ENCODE measurements around the gene MAJIN. TPM values are rescaled to one million over a fixed set of nuclear protein-coding genes. Genes with fewer than 3 reads are reported as not detected.

MAJIN gene
- total and polyA plus RNA-seq, 9 of the 15 experiments (the other 6 are each of a cell fraction or from before 2014, with no cell fraction given) = 0.17 to 0.83 (median 0.24) TPM; not detected in 2

DNA sequence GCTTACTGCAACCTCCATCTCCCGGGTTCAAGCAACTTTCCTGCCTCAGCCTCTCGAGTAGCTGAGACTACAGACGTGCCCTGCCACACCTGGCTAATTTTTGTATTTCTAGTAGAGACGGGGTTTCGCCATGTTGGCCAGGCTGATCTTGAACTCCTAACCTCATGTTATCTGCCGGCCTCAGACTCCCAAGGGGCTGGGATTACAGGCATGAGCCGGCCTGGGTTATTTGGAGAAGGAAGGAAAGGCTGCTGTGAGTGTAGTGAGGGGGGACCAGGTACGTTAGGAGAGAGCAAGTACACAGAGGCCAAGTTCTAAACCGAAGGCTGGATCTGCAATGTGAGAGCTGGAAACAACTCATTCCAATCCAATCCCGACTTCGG, 24.4 kb upstream of the MAJIN start:
- peak; percentile 53 for ATAC-seq
- CTCF ChIA-PET (ENCODE audit: low intra/inter-chr PET ratio) = interaction anchor here (1.1 to 1.3 kb wide), 2 partner anchors 99 to 148 kb away, joined by 3 to 4 read pairs; no protein-coding TSS in a partner anchor
- POLR2A ChIA-PET = interaction anchor here (0.6 to 2.3 kb wide), 13 partner anchors 9 to 137 kb away, joined by 3 to 14 read pairs (median 4); partner anchors contain the start of genes ARL2, MAJIN and SNX15
- Histone ChIP-seq H4K20me1 (replicated peaks; ENCODE audit: control insufficient read depth, insufficient read depth, low read length) (no peaks in the 10 kb centered on the region), H3K9me1 (ENCODE audit: control insufficient read depth, insufficient read depth, low read length) (no peaks in the 10 kb centered on the region), H3K9ac (ENCODE audit: insufficient read depth in 1 of 2, low read depth in 2 of 2, low read length in 2 of 2) (peak overlapping the region; percentile 58 to 89), H3K27ac (ENCODE audit: extremely low read depth, low read depth, low read length) (peak overlapping the region; percentile 52), H3K36me3 (ENCODE audit: control insufficient read depth, insufficient read depth, low read length) (no peaks in the 10 kb centered on the region), H3K4me2 (ENCODE audit: insufficient read depth, low read length) (peak overlapping the region; percentile 83), H3K9me3 (replicated peaks; ENCODE audit: control insufficient read depth, insufficient read depth, low read depth, low read length) (no peaks in the 10 kb centered on the region), H3K4me1 (replicated peaks in 1 of 2; ENCODE audit: control insufficient read depth in 2 of 2, insufficient read depth in 2 of 2, low read length in 2 of 2) (peaks cover 20 to 23% of the 10 kb centered on the region in 2 experiments; a peak in 4 of 5 replicates), H3K4me3 (peak overlapping the region; percentile 33), H2AFZ (ENCODE audit: low read depth, low read length) (peak overlapping the region; percentile 94), H3K79me2 (ENCODE audit: control insufficient read depth, insufficient read depth, low read length) (no peaks in the 10 kb centered on the region), H3K27me3 (ENCODE audit: control insufficient read depth in 2 of 2, insufficient read depth in 2 of 2, low read length in 2 of 2) (no peaks in the 10 kb centered on the region)
- WGBS (ENCODE audit: insufficient coverage, low coverage, missing lambda C conversion rate) = 9% methylated on average over 9 of the region's 11 CpGs
- in situ Hi-C loops (cut with MboI) = loop anchor here (5.0 kb wide), 1 partner anchor 149 kb away; no protein-coding TSS in a partner anchor
- intact Hi-C loops (cut with micrococcal nuclease) = loop anchor here (1.0 to 2.0 kb wide), 5 partner anchors 50 to 209 kb away; partner anchors contain the start of genes ATG2A and PPP2R5B
- peak; percentile 69 for FAIRE-seq
- TSS peak; percentile 83 for BruUV-seq (replicated peaks)
- TF ChIP-seq, protein P1, sequence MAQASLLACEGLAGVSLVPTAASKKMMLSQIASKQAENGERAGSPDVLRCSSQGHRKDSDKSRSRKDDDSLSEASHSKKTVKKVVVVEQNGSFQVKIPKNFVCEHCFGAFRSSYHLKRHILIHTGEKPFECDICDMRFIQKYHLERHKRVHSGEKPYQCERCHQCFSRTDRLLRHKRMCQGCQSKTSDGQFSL (CRISPR knock-in tag; IDR thresholded peaks at IDR 0.05) = no peak
- TF ChIP-seq, protein P1 (tag; IDR thresholded peaks at IDR 0.05) = no peak
- TF ChIP-seq GATAD2A (IDR thresholded peaks at IDR 0.05) (0 out of 2 replicates have a peak, but pooled peaks have one; percentile 22), SMARCC2 (IDR thresholded peaks at IDR 0.05; ENCODE audit: low read depth) (no peak), FOXJ2 (tag; IDR thresholded peaks at IDR 0.05) (no peak), SOX6 (IDR thresholded peaks at IDR 0.05) (no peak), KDM5B (IDR thresholded peaks at IDR 0.05; ENCODE audit: insufficient replicate concordance, low read depth, low read length) (peak; percentile 7), CBFA2T3 (IDR thresholded peaks at IDR 0.05) (peak; percentile 51), TAL1 (IDR thresholded peaks at IDR 0.05) (peak; percentile 10; the same call in 1 of the 2 replicates), KDM1A (IDR thresholded peaks at IDR 0.05) (peak in 1 of 2 experiments; percentile 12; a peak in 1 of 4 replicates), SMARCE1 (IDR thresholded peaks at IDR 0.05) (peak; percentile 17; the same call in 1 of the 2 replicates), HDAC1 (IDR thresholded peaks at IDR 0.05) (0 out of 4 replicates have a peak, but pooled peaks of 1 of the 2 experiments have one; percentile 19), ARID1B (IDR thresholded peaks at IDR 0.05) (peak; percentile 50; the same call in 1 of the 2 replicates), CBFA2T2 (conservative IDR thresholded peaks at IDR 0.05) (0 out of 2 replicates have a peak, but pooled peaks have one; percentile 5), HCFC1 (IDR thresholded peaks at IDR 0.05; ENCODE audit: low read depth, low read length) (no peak), HDGF (IDR thresholded peaks at IDR 0.05) (0 out of 2 replicates have a peak, but pooled peaks have one; percentile 12), DPF2 (IDR thresholded peaks at IDR 0.05) (0 out of 2 replicates have a peak, but pooled peaks have one; percentile 6), BHLHE40 (IDR thresholded peaks at IDR 0.05; ENCODE audit: low read length) (no peak), TCF3 (CRISPR knock-in tag; IDR thresholded peaks at IDR 0.05) (peak; percentile 44)
- TF ChIP-seq, protein P2, sequence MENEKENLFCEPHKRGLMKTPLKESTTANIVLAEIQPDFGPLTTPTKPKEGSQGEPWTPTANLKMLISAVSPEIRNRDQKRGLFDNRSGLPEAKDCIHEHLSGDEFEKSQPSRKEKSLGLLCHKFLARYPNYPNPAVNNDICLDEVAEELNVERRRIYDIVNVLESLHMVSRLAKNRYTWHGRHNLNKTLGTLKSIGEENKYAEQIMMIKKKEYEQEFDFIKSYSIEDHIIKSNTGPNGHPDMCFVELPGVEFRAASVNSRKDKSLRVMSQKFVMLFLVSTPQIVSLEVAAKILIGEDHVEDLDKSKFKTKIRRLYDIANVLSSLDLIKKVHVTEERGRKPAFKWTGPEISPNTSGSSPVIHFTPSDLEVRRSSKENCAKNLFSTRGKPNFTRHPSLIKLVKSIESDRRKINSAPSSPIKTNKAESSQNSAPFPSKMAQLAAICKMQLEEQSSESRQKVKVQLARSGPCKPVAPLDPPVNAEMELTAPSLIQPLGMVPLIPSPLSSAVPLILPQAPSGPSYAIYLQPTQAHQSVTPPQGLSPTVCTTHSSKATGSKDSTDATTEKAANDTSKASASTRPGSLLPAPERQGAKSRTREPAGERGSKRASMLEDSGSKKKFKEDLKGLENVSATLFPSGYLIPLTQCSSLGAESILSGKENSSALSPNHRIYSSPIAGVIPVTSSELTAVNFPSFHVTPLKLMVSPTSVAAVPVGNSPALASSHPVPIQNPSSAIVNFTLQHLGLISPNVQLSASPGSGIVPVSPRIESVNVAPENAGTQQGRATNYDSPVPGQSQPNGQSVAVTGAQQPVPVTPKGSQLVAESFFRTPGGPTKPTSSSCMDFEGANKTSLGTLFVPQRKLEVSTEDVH (IDR thresholded peaks at IDR 0.05; ENCODE audit: low read depth, partially characterized antibody) = no peak
- peak in 1 of 4 experiments; percentile 66 for DNase-seq (ENCODE audit: extremely low read depth in 1 of 4, low spot score in 3 of 4)

All from K562 (cell line).